IPS-NIHi11 (cell line): ENCODE data around the gene RAG1.
"Not testable (repeated sequence)": the region's sequence is repeated elsewhere in the genome, so short reads cannot be mapped to it uniquely, and the experiment has no call there.

Experiments
- DNase-seq: peaks from one replicate; pipeline ENCODE4 v3.0.0; 2012; ENCODE audit warnings: mixed read lengths, low spot score

RAG1 gene

DNA sequence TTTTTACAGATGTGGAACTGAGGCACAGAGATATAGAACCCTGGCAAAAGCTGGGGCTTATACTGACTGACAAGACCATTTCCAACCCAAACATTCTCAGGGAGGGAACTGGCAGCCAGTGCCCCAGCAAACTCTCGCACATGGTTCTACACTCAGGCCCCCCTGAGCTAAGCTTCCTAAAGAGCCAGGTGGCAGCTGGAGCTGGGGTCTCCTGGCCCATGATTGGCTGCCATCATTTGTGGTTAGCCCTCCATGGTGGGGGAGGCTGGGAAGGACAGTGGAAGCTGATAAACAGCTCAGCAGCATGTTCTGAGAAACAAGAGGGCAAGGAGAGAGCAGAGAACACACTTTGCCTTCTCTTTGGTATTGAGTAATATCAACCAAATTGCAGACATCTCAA, at the start of gene RAG1:
Gene RAG1, plus strand, starts transcription at position 314 of the 400 bp plus-strand sequence. CDS start 5,298 bp downstream, outside the sequence.
- DNase-seq: no peak

GRCh38 chr11:36530840-36531239, 37.0 kb upstream of the RAG1 start:
- DNase-seq: no peak

- no peak for DNase-seq
Measured at GRCh38 chr11:36532941-36533601, 34.7 kb upstream of the RAG1 start.

GRCh38 chr11:36534276-36534840, 33.4 kb upstream of the RAG1 start:
- DNase-seq: no peak

DNA sequence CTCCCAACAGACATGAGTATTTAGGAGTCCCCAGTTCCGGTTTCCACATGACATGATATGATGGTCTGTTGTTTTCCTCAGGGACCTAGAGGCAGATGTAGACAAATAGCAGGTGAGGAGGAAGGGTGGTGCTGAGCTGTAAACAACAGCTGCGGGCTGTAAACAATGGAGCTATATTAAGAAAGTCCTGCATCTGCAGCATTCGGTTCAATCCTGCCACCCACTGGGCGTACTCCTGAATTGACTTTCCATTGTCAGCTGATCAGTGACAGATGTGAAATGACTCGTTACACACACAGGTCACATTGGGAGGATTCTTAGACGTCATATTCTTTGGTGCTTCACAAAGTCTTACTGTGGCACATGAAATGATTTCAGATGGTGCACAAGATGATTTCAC, 26.8 kb upstream of the RAG1 start:
- DNase-seq: peak; percentile 47

GRCh38 chr11:36550385-36551115, 17.3 kb upstream of the RAG1 start:
- DNase-seq: no peak

DNA sequence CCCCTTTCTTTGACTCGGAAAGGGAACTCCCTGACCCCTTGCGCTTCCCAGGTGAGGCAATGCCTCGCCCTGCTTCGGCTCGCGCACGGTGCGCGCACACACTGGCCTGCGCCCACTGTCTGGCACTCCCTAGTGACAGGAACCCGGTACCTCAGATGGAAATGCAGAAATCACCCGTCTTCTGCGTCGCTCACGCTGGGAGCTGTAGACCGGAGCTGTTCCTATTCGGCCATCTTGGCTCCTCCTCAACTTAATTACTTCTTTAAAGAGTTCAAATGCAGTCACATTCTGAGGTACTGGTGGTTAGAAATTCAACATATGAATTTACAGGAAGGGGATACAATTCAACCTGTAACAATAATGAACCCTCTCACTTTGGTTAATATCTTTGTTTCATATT, 10.4 kb upstream of the RAG1 start:
- not testable (repeated sequence) for DNase-seq

- DNase-seq: no peak
Measured at GRCh38 chr11:36557991-36558390, 9.8 kb upstream of the RAG1 start.

DNA sequence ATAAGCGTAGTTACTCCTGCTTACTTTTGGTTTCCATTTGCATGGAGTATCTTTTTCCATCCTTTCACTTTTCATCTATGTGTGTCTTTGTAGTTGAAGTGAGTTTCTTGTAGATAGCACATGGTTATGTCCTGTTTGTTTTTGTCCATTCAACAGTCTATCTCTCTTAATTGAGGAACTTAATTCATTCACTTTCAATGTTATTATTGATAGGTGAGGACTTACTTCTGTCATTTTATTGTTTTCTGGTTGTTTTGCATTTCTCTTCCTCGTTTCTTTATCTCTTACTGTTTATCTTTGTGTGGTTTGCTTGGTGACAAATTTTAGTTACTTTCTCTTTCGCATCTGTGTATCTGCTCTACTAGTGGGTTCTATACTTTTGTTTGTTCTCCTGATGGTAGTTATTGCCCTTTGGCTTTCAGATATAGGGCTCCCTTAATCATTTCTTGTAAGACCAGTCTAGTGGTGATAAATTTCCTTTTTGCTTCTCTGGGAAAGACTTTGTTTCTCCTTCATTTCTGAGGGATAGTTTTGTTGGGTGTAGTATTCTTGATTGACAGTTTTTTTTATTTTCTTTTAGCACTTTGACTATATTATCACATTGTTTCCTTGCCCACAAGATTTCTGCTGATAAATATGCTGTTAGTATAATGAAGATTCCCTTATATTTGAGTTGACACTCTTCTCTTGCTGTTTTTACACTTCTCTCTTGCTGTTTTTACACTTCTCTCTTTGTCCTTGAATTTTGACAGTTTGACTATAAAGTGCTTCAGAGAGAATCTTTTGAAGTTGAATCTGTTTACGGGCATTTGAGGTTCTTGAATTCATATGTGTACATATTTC, 9.0 kb upstream of the RAG1 start:
- DNase-seq: no peak

- peak; percentile 41 for DNase-seq
Measured at GRCh38 chr11:36564376-36565030, 3.3 kb upstream of the RAG1 start.

- DNase-seq: no peak
Measured at GRCh38 chr11:36565031-36565610, 2.7 kb upstream of the RAG1 start.

GRCh38 chr11:36566407-36567053, 1.3 kb upstream of the RAG1 start:
- DNase-seq: no peak

- no peak for DNase-seq
Measured at GRCh38 chr11:36569095-36569494, 1.3 kb downstream of the RAG1 start.

GRCh38 chr11:36574486-36574885, 6.7 kb downstream of the RAG1 start:
- no peak for DNase-seq

DNA sequence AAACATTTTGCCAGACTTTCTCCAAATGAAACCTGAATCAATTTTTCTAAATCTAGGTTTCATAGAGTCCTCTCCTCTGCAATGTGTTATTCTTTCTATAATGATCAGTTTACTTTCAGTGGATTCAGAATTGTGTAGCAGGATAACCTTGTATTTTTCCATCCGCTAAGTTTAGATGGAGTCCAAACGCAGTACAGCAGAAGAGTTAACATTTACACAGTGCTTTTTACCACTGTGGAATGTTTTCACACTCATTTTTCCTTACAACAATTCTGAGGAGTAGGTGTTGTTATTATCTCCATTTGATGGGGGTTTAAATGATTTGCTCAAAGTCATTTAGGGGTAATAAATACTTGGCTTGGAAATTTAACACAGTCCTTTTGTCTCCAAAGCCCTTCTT, 9.6 kb downstream of the RAG1 start:
- no peak for DNase-seq

DNA sequence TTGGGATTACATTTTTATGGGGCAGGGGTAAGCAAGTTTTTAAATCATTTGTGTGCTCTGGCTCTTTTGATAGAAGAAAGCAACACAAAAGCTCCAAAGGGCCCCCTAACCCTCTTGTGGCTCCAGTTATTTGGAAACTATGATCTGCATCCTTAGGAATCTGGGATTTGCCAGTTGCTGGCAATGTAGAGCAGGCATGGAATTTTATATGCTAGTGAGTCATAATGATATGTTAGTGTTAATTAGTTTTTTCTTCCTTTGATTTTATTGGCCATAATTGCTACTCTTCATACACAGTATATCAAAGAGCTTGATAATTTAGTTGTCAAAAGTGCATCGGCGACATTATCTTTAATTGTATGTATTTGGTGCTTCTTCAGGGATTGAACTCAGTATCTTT, 10.1 kb downstream of the RAG1 start:
- no peak for DNase-seq

GRCh38 chr11:36578458-36578857, 10.7 kb downstream of the RAG1 start:
- no peak for DNase-seq

- DNase-seq: no peak
Measured at GRCh38 chr11:36581536-36581935, 13.7 kb downstream of the RAG1 start.

DNA sequence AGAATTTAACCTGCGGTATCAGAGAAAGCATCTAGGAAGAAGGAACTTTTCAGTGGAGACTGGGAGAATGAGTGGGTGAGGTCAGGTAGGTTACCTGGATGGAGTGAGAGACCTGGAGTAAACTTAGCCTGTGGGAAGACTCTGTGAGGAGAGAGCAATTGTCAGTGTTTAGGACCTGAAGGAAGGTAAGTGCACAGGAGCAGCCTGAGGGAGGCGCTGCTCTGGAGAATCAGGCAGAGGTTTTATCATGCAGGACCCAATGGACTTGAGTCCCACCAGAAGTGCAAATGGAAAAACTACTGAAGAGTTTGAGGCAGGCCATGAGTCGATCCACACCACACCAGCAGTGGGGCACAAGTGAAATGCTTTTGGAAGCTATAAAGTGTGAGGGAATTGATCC, 15.9 kb downstream of the RAG1 start:
- DNase-seq: no peak

- no peak for DNase-seq
Measured at GRCh38 chr11:36586543-36586942, 18.7 kb downstream of the RAG1 start.

DNA sequence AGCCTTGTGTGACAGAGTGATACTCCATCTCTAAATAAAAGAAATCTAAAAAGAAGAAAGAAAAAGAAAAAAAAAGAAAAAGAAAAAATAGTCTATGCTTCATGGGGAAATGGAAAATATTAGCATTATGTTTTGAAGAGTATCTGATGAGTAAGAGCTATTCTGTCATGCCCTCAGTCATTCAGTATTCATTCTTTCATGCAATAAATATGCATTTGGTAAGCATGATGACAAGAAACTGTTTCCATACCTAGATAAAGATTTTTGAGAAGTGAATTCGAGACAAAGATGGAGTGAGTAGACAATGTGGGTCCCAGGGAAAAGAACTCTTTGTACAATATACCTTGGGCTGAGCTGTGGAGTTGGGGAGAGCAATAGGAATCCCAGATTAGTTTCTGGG, 20.3 kb downstream of the RAG1 start:
- no peak for DNase-seq
